ENCODE measurements around the gene ME1. TPM values are rescaled to one million over a fixed set of nuclear protein-coding genes. Genes with fewer than 3 reads are reported as not detected.

ME1 gene
- total RNA-seq, 1 experiment from 2014 or later = 5.3 TPM

GRCh38 chr6:83429269-83429668 is 1.6 kb downstream of the ME1 start (continued):
- TF ChIP-seq PREB (CRISPR knock-in tag; IDR thresholded peaks at IDR 0.05; ENCODE audit: borderline replicate concordance) (no peak), RELA (CRISPR knock-in tag; IDR thresholded peaks at IDR 0.05; ENCODE audit: borderline replicate concordance) (no peak), ERG (CRISPR knock-in tag; IDR thresholded peaks at IDR 0.05) (no peak), NFYB (CRISPR knock-in tag; conservative IDR thresholded peaks at IDR 0.05; ENCODE audit: low read depth) (no peak), ATF6 (CRISPR knock-in tag; IDR thresholded peaks at IDR 0.05) (no peak), NR3C1 (CRISPR knock-in tag; conservative IDR thresholded peaks at IDR 0.05; ENCODE audit: low read depth) (no peak), ZNF512 (CRISPR knock-in tag; IDR thresholded peaks at IDR 0.05; ENCODE audit: borderline replicate concordance) (no peak)

- Mint-ChIP-seq H3K4me1 (peaks cover 3% of the 10 kb centered on the region; the same call in 1 of the 2 replicates), H3K27ac (no peak overlapping the region), H3K36me3 (peaks cover 19% of the 10 kb centered on the region), H3K4me3 (no peak overlapping the region), H3K9me3 (peaks cover 22% of the 10 kb centered on the region), H3K27me3 (ENCODE audit: low read depth) (peaks cover under 1% of the 10 kb centered on the region; the same call in 1 of the 2 replicates)
- DNase-seq (ENCODE audit: low spot score) = no peak
- ChIA-PET CTCF (no interaction called here), POLR2A (no interaction called here)
- no peak for TF ChIP-seq PRDM15 (CRISPR knock-in tag; IDR thresholded peaks at IDR 0.05)
- TF ChIP-seq NFYB (CRISPR knock-in tag; conservative IDR thresholded peaks at IDR 0.05; ENCODE audit: low read depth) = no peak
- TF ChIP-seq FOXP4 (CRISPR knock-in tag; IDR thresholded peaks at IDR 0.05) = no peak
- no peak for TF ChIP-seq ZMAT4 (CRISPR knock-in tag; IDR thresholded peaks at IDR 0.05)
- no peak for TF ChIP-seq ATF3 (CRISPR knock-in tag; conservative IDR thresholded peaks at IDR 0.05)
- TF ChIP-seq NR3C1 (CRISPR knock-in tag; conservative IDR thresholded peaks at IDR 0.05; ENCODE audit: low read depth) = no peak
- no peak for TF ChIP-seq PREB (CRISPR knock-in tag; IDR thresholded peaks at IDR 0.05; ENCODE audit: borderline replicate concordance)
- no peak for TF ChIP-seq AR (CRISPR knock-in tag; IDR thresholded peaks at IDR 0.05)
- TF ChIP-seq E2F4 (CRISPR knock-in tag; IDR thresholded peaks at IDR 0.05; ENCODE audit: borderline replicate concordance, low read depth) = no peak
- TF ChIP-seq NFATC4 (CRISPR knock-in tag; IDR thresholded peaks at IDR 0.05) = no peak
- no peak for ATAC-seq
These were observed 6.3 kb downstream of the ME1 start for GRCh38 chr6:83424392-83425018.
